Peyer's patch (tissue), 4 donors: ENCODE measurements around the gene CCDC6.
"Not testable (repeated sequence)": the region's sequence is repeated elsewhere in the genome, so short reads cannot be mapped to it uniquely, and the experiment has no call there.

Source experiments
- POLR2A ChIP-seq, 2 donors: fragments of 450-650 bp; IDR thresholded peaks; one replicate each; pipeline ENCODE4 v1.5.1; 2017; ENCODE audit warnings: antibody characterized with exemption in 2 of 2, mild to moderate bottlenecking in 2 of 2, moderate library complexity in 2 of 2
- TF ChIP-seq, protein P1 (sequence below), 6 experiments: fragments of 450-650 bp in 4 of 6; fragments of 200-600 bp in 2 of 6; sonication (generic) in 1 of 6; IDR thresholded peaks; one replicate each; pipeline ENCODE4 v1.5.1; 2017 to 2019; ENCODE audit warnings: antibody characterized with exemption in 6 of 6, mild to moderate bottlenecking in 3 of 6, moderate library complexity in 1 of 6

DNA sequence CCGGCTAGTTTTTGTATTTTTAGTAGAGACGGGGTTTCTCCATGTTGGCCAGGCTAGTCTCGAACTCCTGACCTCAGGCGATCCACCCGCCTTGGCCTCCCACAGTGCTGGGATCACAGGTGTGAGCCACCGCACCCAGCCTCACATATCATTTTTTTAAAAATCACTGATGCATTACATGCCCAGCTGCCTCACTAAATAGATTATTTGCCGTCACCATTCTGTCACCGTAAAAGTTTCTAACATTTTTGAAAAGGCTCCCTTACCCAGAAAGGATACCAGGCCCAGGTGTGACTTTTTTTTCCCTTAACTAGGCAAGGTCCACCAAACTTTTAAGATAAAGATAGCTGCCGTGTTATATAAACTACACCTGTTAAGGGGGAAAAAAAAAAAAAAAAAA, 30.1 kb downstream of the CCDC6 start:
- TF ChIP-seq, protein P1, sequence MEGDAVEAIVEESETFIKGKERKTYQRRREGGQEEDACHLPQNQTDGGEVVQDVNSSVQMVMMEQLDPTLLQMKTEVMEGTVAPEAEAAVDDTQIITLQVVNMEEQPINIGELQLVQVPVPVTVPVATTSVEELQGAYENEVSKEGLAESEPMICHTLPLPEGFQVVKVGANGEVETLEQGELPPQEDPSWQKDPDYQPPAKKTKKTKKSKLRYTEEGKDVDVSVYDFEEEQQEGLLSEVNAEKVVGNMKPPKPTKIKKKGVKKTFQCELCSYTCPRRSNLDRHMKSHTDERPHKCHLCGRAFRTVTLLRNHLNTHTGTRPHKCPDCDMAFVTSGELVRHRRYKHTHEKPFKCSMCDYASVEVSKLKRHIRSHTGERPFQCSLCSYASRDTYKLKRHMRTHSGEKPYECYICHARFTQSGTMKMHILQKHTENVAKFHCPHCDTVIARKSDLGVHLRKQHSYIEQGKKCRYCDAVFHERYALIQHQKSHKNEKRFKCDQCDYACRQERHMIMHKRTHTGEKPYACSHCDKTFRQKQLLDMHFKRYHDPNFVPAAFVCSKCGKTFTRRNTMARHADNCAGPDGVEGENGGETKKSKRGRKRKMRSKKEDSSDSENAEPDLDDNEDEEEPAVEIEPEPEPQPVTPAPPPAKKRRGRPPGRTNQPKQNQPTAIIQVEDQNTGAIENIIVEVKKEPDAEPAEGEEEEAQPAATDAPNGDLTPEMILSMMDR (IDR thresholded peaks at IDR 0.05), result not testable (repeated sequence)
- not testable (repeated sequence) for TF ChIP-seq POLR2A (IDR thresholded peaks at IDR 0.05)
